HepG2 (cell line): ENCODE data around the gene PACS1. TPM values are rescaled to one million over a fixed set of nuclear protein-coding genes. Genes with fewer than 3 reads are reported as not detected.

Experiments
- ATM ChIP-seq: fragments of 450-650 bp; IDR thresholded peaks from 2 replicates; pipeline ENCODE4 v1.7.1; 2017; ENCODE audit warnings: mild to moderate bottlenecking, borderline replicate concordance
- CBX2 ChIP-seq, 2 experiments: fragments of 200-600 bp in 1 of 2; sonication (generic); formaldehyde crosslinking in 1 of 2; IDR thresholded peaks; 2 replicates each; pipeline versions ENCODE4 v1.7.0 to v1.8.1; 2018 to 2022; ENCODE audit warnings: low read depth in 2 of 2, low read length in 1 of 2, mild to moderate bottlenecking in 1 of 2, missing genetic modification reagents in 1 of 2
- CEBPG ChIP-seq: IDR thresholded peaks from 2 replicates; pipeline ENCODE4 v1.6.1; 2016
- E2F2 ChIP-seq: sonication (generic); formaldehyde crosslinking; IDR thresholded peaks from 2 replicates; pipeline ENCODE4 v1.4.0; 2020; ENCODE audit warnings: missing genetic modification reagents, borderline replicate concordance
- ESRRA ChIP-seq: sonication (generic); formaldehyde crosslinking; IDR thresholded peaks from 2 replicates; pipeline ENCODE4 v1.5.1; 2020; ENCODE audit warnings: mild to moderate bottlenecking, low read depth, missing genetic modification reagents
- ETV5 ChIP-seq: IDR thresholded peaks from 2 replicates; pipeline ENCODE4 v1.6.1; 2018; ENCODE audit warnings: missing biosample characterization, missing genetic modification reagents, inconsistent platforms, borderline replicate concordance
- FOXP1 ChIP-seq, 2 experiments: fragments of 450-650 bp in 1 of 2; IDR thresholded peaks; 2 replicates each; pipeline ENCODE4 v1.6.1; 2017 to 2018; ENCODE audit warnings: antibody characterized with exemption in 1 of 2
- HCFC1 ChIP-seq: fragments of 150-350 bp; IDR thresholded peaks from 2 replicates; pipeline ENCODE4 v1.6.1; 2014; ENCODE audit warnings: low read depth, low read length
- HES4 ChIP-seq: sonication (generic); formaldehyde crosslinking; IDR thresholded peaks from 2 replicates; pipeline ENCODE4 v1.9.0; 2021; ENCODE audit warnings: mild to moderate bottlenecking, missing genetic modification reagents, borderline replicate concordance
- HOXA5 ChIP-seq: sonication (generic); formaldehyde crosslinking; IDR thresholded peaks from 2 replicates; pipeline ENCODE4 v1.4.0; 2020; ENCODE audit warnings: missing genetic modification reagents
- KDM3A ChIP-seq: IDR thresholded peaks from 2 replicates; pipeline ENCODE4 v1.6.1; 2018; ENCODE audit warnings: low read depth, missing compliant biosample characterization
- MAF1 ChIP-seq: sonication (generic); formaldehyde crosslinking; IDR thresholded peaks from 2 replicates; pipeline ENCODE4 v1.5.0; 2020; ENCODE audit warnings: missing genetic modification reagents, borderline replicate concordance
- MAZ ChIP-seq, 2 experiments: sonication (generic) in 1 of 2; formaldehyde crosslinking in 1 of 2; IDR thresholded peaks; 2 replicates each; pipeline versions ENCODE4 v1.5.0 to v1.6.1; 2012 to 2020; ENCODE audit warnings: low read depth in 2 of 2, mild to moderate bottlenecking in 2 of 2, borderline replicate concordance in 1 of 2, improper control_type of control experiment in 1 of 2, low read length in 1 of 2, missing genetic modification reagents in 1 of 2, moderate library complexity in 1 of 2
- MTA1 ChIP-seq: sonication (generic); formaldehyde crosslinking; IDR thresholded peaks from 2 replicates; pipeline ENCODE4 v1.4.0; 2020; ENCODE audit warnings: missing genetic modification reagents, mild to moderate bottlenecking, borderline replicate concordance
- MTA3 ChIP-seq: sonication (generic); formaldehyde crosslinking; IDR thresholded peaks from 2 replicates; pipeline ENCODE4 v1.4.0; 2020; ENCODE audit warnings: missing genetic modification reagents
- NCOA2 ChIP-seq: sonication (generic); formaldehyde crosslinking; IDR thresholded peaks from 2 replicates; pipeline ENCODE4 v1.8.0; 2022; ENCODE audit warnings: inconsistent platforms
- NFIC ChIP-seq: IDR thresholded peaks from 2 replicates; pipeline ENCODE4 v1.6.1; 2012; ENCODE audit warnings: mild to moderate bottlenecking, low read length, inconsistent platforms
- NKX3-1 ChIP-seq: sonication (generic); formaldehyde crosslinking; IDR thresholded peaks from 2 replicates; pipeline ENCODE4 v1.5.0; 2020; ENCODE audit warnings: missing genetic modification reagents
- POGZ ChIP-seq: sonication (generic); formaldehyde crosslinking; IDR thresholded peaks from 2 replicates; pipeline ENCODE4 v1.4.0; 2020; ENCODE audit warnings: mild to moderate bottlenecking, missing genetic modification reagents
- TSC22D2 ChIP-seq: sonication (generic); formaldehyde crosslinking; IDR thresholded peaks from 2 replicates; pipeline ENCODE4 v1.5.1; 2020; ENCODE audit warnings: missing genetic modification reagents, mild to moderate bottlenecking, borderline replicate concordance
- WIZ ChIP-seq: sonication (generic); formaldehyde crosslinking; IDR thresholded peaks from 2 replicates; pipeline ENCODE4 v1.5.1; 2020; ENCODE audit warnings: mild to moderate bottlenecking, missing genetic modification reagents
- YEATS4 ChIP-seq: sonication (generic); formaldehyde crosslinking; IDR thresholded peaks from 2 replicates; pipeline ENCODE4 v1.4.0; 2020; ENCODE audit warnings: missing genetic modification reagents, borderline replicate concordance
- ZBTB34 ChIP-seq: sonication (generic); formaldehyde crosslinking; IDR thresholded peaks from 2 replicates; pipeline ENCODE4 v1.8.0; 2022; ENCODE audit warnings: mild to moderate bottlenecking, missing genetic modification reagents
- ZFP91 ChIP-seq: sonication (generic); formaldehyde crosslinking; IDR thresholded peaks from 2 replicates; pipeline ENCODE4 v1.9.0; 2022; ENCODE audit warnings: missing genetic modification reagents, mild to moderate bottlenecking, borderline replicate concordance
- ZNF282 ChIP-seq: fragments of 450-650 bp; IDR thresholded peaks from 2 replicates; pipeline ENCODE4 v1.6.1; 2018; ENCODE audit not compliant: partially characterized antibody
- ZNF496 ChIP-seq: sonication (generic); formaldehyde crosslinking; IDR thresholded peaks from 2 replicates; pipeline ENCODE4 v1.8.1; 2023; ENCODE audit warnings: mild to moderate bottlenecking, moderate library complexity, missing genetic modification reagents; ENCODE audit not compliant: insufficient replicate concordance
- ZNF644 ChIP-seq: IDR thresholded peaks from 2 replicates; pipeline ENCODE4 v1.6.1; 2016; ENCODE audit warnings: low read depth
- polyA plus RNA-seq, 8 experiments: library from polyadenylated mRNA; depleted of rRNA in 3 of 8; stranded (reverse) in 7 of 8; unstranded in 1 of 8; fragments of >200 nt; fragmentation: Illumina TruSeq in 4 of 8; extraction: Trizol in 4 of 8; gene quantifications; 2 replicates each; pipeline versions ENCODE4 v1.2.1 to v1.2.3, GENCODE V29; 2011 to 2016; ENCODE audit warnings: low read depth in 4 of 8, missing spikeins in 1 of 8, mixed read lengths in 1 of 8; ENCODE audit not compliant: insufficient read depth in 1 of 8
- total RNA-seq, 5 experiments: library from RNA; depleted of rRNA; stranded (reverse); fragments of >200 nt; fragmentation: Illumina TruSeq; extraction: Trizol; gene quantifications; 2 replicates each; pipeline ENCODE4 v1.2.3, GENCODE V29; 2016; ENCODE audit warnings: low read depth in 1 of 5

Gene PACS1
- total and polyA plus RNA-seq, 2 of the 13 experiments (the other 11 are each of a cell fraction or from before 2014, with no cell fraction given), result 7.6 to 8.6 TPM

- TF ChIP-seq MTA1 (CRISPR knock-in tag), result no peak
- no peak for TF ChIP-seq ESRRA (CRISPR knock-in tag)
- no peak for TF ChIP-seq ZNF282
- peak; percentile 37; the same call in 1 of the 2 replicates for TF ChIP-seq HOXA5 (CRISPR knock-in tag)
- no peak for TF ChIP-seq MTA3 (CRISPR knock-in tag)
- no peak for TF ChIP-seq WIZ
- no peak for TF ChIP-seq ETV5 (CRISPR knock-in tag)
- TF ChIP-seq MAF1 (CRISPR knock-in tag), result 0 out of 2 replicates have a peak, but pooled peaks have one; percentile 51
- TF ChIP-seq POGZ (CRISPR knock-in tag), result peak; percentile 12; the same call in 1 of the 2 replicates
- TF ChIP-seq CBX2 (IDR thresholded peaks at IDR 0.05; ENCODE audit: low read depth, low read length), result no peak
- TF ChIP-seq CBX2 (CRISPR knock-in tag; IDR thresholded peaks at IDR 0.05; ENCODE audit: low read depth), result no peak
- TF ChIP-seq NKX3-1 (CRISPR knock-in tag), result peak; percentile 68; the same call in 1 of the 2 replicates
- no peak for TF ChIP-seq CEBPG (CRISPR knock-in tag)
- TF ChIP-seq HES4 (CRISPR knock-in tag), result no peak
- TF ChIP-seq YEATS4 (CRISPR knock-in tag), result no peak; the same call in 1 of the 2 replicates
- TF ChIP-seq ZNF644 (CRISPR knock-in tag), result no peak
- TF ChIP-seq E2F2 (CRISPR knock-in tag), result peak; percentile 48; the same call in 1 of the 2 replicates
- TF ChIP-seq NFIC, result no peak
- TF ChIP-seq ZFP91, result no peak; the same call in 1 of the 2 replicates
- no peak for TF ChIP-seq NCOA2 (CRISPR knock-in tag)
- no peak for TF ChIP-seq ZNF496 (CRISPR knock-in tag)
- 0 out of 2 replicates have a peak, but pooled peaks have one; percentile 34 for TF ChIP-seq MAZ (IDR thresholded peaks at IDR 0.05; ENCODE audit: borderline replicate concordance, low read depth, low read length)
- TF ChIP-seq MAZ (CRISPR knock-in tag; IDR thresholded peaks at IDR 0.05; ENCODE audit: low read depth), result no peak
- 0 out of 2 replicates have a peak, but pooled peaks have one; percentile 64 for TF ChIP-seq KDM3A (CRISPR knock-in tag)
- TF ChIP-seq FOXP1 (IDR thresholded peaks at IDR 0.05), result no peak
- no peak for TF ChIP-seq FOXP1 (CRISPR knock-in tag; IDR thresholded peaks at IDR 0.05)
- TF ChIP-seq TSC22D2 (CRISPR knock-in tag), result no peak
- no peak for TF ChIP-seq ZBTB34 (CRISPR knock-in tag)
- TF ChIP-seq ATM, result no peak
- TF ChIP-seq HCFC1, result no peak
Observed at GRCh38 chr11:66022401-66023185, 47.5 kb upstream of the PACS1 start (continued).
